Measurements from ENCODE around the gene EXOSC5. TPM values are rescaled to one million over a fixed set of nuclear protein-coding genes. Genes with fewer than 3 reads are reported as not detected.
A peak's percentile ranks its signal among the peaks of the same experiment; 100 is the strongest.
"Not testable (repeated sequence)": the region's sequence is repeated elsewhere in the genome, so short reads cannot be mapped to it uniquely, and the experiment has no call there.

The EXOSC5 gene
- 25.2 and 28.5 TPM in 2 replicates for total RNA-seq (2014; rRNA removed; shearing (Covaris generic))

- peak; percentile 100 for DNase-seq (ENCODE audit: low read depth)
Observed at GRCh38 chr19:41397086-41398049, at the start of gene EXOSC5, which contains the start of gene BCKDHA. Gene EXOSC5 (minus strand): TSS chr19:41397359. CDS start chr19:41397328, 31 bp downstream. Gene BCKDHA (plus strand): TSS chr19:41397818. CDS start chr19:41397828, 10 bp downstream.

- DNase-seq (ENCODE audit: low read depth), result no peak
Observed at GRCh38 chr19:41445575-41445974, 48.4 kb upstream of the EXOSC5 start.

DNA sequence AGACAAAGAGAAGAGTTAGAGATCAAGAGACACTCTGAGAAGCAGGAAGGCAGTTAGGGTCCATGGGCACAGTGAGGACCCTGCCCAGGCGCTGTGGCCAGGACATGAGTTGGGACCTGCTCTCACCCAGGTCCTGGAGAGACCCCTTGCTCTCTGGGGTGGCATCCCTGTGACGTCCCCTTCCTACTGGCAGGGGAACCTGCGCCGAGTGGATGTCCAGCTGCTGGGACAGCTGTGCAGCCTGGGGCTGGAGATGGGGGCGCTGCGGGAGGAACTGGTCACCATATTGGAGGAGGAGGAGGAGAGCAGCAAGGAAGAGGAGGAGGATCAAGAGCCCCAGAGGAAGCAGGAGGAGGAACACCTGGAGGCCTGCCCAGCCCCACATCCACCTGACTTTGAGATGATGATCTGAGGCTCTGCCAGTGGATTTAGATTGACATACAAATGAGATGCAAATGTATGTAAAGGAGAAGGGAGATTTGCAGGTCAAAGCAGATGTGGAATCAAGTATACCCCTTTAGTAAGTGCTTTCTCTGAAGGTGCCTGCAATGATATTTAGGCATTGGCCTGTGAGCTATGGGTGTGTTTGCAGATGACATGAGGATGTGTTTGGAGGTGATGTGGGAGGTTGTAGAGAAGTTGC is 46.8 kb upstream of the EXOSC5 start:
- DNase-seq (ENCODE audit: low read depth), result no peak

- no peak for DNase-seq (ENCODE audit: low read depth)
Observed at GRCh38 chr19:41442473-41443355, 45.6 kb upstream of the EXOSC5 start, which contains the start of gene ERICH4. Gene ERICH4 (plus strand): TSS chr19:41443156. CDS start chr19:41443170, 14 bp downstream.

GRCh38 chr19:41441321-41441945 is 44.3 kb upstream of the EXOSC5 start:
- DNase-seq (ENCODE audit: low read depth), result no peak

DNA sequence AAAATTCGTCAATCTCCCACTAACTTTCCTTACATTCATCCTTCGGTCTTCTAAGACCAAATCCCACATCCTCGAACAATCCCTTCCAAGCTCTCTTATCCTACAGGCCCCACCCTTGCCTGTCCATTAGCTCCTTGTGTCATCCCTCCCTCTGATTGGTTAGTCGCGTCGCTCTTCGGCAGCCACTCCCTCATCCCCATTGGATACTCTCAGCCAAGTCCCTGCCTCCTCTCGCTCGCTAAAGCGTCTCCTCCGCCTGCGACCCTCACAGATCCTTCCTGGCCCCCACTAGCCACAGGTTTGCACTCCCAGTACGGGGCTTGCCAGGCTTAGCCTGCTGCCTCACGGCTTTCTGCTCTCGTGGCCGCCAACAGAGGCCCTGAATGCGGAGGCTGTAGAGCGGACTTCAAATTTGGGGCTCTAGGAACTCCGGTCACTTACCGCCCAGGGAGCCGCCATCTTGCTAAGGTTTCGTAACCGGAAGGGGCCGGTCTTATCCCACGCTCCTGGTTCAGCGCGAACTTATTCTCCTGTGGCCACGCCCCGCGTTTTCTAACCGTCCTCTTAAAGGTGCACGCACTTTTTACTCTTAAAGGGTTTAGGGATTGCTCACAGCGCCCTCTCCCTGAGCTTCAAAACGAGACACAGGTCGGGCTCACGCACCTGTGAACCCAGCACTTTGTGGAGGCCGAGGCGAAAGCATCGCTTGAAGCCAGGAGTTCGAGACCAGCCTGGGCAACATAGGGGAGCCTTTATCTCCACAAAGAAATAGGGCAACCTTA is 42.5 kb upstream of the EXOSC5 start, which contains the start of gene DMAC2:
TSS of gene DMAC2 (minus strand) at position 472 of the 782 bp plus-strand sequence. CDS start at position 459, 13 bp downstream.
- peak; percentile 99 for DNase-seq (ENCODE audit: low read depth)

- DNase-seq (ENCODE audit: low read depth), result no peak
Observed at GRCh38 chr19:41437944-41438574, 40.9 kb upstream of the EXOSC5 start.

GRCh38 chr19:41436674-41436951 is 39.5 kb upstream of the EXOSC5 start:
- no peak for DNase-seq (ENCODE audit: low read depth)

DNA sequence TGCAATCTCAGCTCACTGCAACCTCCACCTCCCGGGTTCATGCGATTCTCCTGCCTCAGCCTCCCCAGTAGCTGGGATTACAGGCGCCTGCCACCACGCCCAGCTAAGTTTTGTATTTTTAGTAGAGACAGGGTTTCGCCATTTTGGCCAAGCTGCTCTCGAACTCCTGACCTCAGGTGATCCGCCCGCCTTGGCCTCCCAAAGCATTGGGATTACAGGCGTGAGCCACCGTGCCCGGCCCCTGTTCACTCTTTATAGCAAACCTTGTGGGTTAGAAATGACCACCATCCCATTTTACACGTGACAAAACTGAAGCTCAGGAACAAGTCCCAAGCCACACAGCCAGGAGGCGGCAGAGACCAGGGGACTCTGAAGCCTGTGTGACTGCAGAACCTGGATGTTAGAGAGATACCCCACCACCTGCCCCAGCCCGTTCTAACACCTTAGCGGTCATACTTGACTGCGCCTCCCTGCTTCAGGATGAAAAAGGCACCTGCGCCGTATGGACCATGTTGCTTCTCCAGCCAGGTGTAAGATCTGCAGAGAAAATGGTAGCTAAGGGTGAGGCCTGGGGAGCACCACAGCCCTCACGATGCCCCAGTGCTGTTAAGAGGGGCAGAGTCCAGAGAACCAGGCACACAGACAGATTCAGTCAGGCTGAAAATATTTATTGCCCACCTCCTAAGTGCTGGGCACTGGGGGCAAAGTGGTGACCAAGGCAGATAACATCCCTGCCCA is 38.9 kb upstream of the EXOSC5 start:
- DNase-seq (ENCODE audit: low read depth), result no peak

DNA sequence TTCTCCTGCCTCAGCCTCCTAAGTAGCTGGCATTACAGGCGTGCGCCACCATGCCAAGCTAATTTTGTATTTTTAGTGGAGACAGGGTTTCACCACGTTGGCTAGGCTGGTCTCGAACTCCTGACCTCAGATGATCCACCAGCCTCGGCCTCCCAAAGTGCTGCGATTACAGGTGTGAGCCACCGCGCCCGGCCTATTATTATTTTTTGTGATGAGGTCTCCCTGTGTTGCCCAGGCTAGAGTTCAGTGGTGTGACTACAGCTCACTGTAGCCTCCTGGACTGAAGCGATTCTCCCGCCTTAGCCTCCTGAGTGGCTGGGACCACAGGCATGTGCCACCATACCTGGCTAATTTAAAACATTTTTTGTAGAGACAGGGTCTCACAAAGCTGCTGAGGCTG is 38.2 kb upstream of the EXOSC5 start:
- not testable (repeated sequence) for DNase-seq (ENCODE audit: low read depth)

GRCh38 chr19:41434450-41434849 is 37.3 kb upstream of the EXOSC5 start:
- DNase-seq (ENCODE audit: low read depth), result no peak

DNA sequence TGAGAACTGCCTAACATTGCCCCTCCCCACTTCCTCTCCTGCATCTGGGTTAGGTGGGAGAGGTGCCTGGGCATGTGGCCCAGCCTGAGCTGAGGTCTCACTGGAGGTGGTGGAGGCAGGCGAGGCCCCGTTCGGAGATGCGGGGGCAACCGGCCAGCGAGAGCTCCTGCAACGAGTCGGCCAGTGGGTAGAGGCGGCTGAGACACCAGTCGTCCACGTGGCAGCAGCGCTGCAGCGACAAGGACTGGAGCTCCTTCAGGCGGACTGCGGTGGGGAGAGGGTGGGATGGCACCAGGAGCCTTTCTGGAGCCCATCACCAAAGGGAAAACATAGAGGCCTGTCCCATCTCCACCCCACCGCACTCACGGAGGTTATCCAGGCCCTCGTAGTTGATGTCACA is 36.0 kb upstream of the EXOSC5 start:
- no peak for DNase-seq (ENCODE audit: low read depth)

DNA sequence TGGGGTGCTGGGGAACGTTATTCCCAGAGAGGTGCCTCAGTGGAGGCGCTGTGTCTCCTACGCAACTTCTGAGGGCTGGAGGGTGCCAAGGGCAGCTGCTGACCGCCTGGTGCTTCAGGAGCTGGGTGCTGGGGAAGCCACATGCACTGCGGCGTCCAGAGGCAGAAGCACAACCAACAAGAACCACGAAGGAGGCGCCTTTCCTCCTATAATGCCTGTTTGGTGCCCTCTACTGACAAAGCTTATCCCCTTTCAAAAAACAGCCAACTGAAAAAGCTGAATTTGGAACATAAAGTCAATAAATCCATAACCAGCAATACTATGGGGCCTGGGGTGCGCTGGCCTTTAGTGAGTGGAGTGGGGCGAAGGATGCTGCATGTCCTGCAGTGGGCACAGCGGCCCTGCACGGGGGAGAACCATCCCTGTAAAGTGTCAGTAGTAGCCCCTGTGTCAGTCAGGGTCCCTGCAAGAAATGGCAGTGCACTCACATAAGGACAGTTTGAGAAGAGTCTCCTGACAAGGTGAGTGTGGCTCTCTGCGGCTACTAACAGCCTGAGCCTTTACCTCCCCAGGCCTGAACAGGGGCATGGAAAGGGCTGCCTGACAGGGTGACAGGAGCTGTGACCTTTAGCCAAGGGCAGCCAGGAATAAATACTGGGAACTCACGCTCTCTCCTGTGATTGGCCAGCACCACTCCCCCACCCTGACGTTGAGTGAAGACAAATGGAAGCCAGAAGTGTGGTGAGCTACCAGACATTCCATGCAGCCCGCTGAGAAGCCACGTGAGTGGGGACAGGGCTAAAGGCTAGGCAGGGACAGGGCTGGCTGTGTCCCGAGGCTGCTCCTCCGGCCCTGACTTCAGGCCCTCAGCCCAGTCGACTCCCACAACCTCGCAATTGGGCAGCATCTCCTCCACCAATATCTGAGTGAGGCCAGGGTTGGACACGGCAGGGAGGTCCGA is 34.5 kb upstream of the EXOSC5 start:
- DNase-seq (ENCODE audit: low read depth), result peak; percentile 33

- peak; percentile 25 for DNase-seq (ENCODE audit: low read depth)
Observed at GRCh38 chr19:41430922-41431321, 33.8 kb upstream of the EXOSC5 start.

DNA sequence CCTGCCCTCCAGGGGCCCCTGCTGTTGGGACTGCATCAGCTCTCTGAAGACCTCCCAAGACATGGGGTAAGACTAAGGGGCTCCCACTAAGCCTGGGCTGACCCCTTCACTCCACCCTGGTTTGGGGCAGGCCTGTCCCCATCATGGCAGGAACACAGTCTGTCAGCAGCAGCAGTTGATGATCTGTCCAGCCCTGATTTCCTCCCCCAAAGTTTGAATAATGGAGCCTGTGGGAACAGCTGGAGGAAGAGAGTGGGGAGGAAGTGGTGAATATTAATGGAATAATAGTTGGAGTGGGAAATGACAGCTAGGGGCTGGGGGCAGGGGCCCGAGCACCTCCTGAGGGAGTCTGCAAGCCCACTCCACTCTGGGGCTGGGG is 31.3 kb upstream of the EXOSC5 start:
- no peak for DNase-seq (ENCODE audit: low read depth)

GRCh38 chr19:41427647-41428480 is 30.7 kb upstream of the EXOSC5 start:
- no peak for DNase-seq (ENCODE audit: low read depth)
